A204.1 (cell line): ENCODE measurements around the gene NPIPB8.
"Not testable (repeated sequence)": the region's sequence is repeated elsewhere in the genome, so short reads cannot be mapped to it uniquely, and the experiment has no call there.

ENCODE experiments used
- FAIRE-seq: peaks from 2 replicates; lab custom pipeline; 2012; peaks lifted over from hg19 to GRCh38; lab: Jason Lieb, UNC

The NPIPB8 gene

DNA sequence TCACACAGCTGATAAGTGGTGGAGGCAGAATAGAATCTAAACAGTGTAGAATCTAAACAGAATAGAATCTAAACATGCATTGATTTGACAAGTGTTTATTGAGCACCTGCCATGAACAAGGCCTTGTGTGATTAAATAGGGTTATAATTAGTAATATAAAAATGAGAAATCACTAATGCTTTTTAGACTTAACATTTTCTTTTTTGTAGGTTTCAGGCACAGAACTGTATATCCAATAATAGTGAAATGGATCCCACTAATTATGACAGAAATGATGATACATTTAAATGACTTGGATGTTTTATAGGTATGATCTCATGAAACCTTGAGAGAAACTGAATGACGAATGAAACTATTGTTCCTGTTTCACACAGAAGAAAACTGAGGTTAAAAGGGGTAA, at the start of gene NPIPB8:
NPIPB8 (plus strand) TSS at position 301 of the 400 bp plus-strand sequence. CDS start 296 bp downstream, outside the sequence.
- FAIRE-seq: not testable (repeated sequence)

DNA sequence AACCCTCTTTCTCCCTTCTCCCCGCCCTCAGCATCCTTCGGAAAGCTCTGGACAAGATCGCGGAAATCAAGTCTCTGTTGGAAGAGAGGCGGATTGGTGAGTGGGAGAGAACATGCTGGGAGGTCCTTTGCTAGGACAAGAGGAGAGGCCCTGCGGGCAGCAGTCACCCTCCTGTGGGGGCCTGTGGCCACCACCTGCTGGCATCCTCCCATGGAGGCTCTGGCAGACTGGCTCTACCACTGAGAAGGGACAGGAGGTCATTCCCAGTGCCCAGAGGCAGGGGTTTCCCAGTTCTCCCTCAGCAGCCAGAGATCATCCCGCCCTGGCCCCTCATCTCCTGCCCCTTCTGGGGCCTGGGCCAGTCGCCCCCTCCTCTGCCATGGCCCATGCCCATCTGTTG, 48.8 kb upstream of the NPIPB8 start:
- FAIRE-seq: no peak

DNA sequence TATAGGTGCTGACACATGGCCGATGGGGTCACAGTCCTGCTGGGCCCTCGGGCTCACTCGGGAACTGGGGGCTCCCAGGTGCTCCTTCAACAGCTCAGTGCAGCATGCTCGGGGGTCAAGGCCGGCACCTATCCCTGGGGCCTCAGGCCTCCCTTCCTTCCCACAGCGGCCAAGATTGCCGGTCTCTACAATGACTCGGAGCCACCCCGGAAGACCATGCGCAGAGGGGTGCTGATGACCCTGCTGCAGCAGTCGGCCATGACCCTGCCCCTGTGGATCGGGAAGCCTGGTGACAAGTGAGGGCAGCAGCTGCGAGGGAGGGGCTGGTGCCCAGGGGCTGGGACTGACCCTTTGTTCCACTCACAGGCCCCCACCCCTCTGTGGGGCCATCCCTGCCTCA, 47.9 kb upstream of the NPIPB8 start:
- FAIRE-seq: no peak

DNA sequence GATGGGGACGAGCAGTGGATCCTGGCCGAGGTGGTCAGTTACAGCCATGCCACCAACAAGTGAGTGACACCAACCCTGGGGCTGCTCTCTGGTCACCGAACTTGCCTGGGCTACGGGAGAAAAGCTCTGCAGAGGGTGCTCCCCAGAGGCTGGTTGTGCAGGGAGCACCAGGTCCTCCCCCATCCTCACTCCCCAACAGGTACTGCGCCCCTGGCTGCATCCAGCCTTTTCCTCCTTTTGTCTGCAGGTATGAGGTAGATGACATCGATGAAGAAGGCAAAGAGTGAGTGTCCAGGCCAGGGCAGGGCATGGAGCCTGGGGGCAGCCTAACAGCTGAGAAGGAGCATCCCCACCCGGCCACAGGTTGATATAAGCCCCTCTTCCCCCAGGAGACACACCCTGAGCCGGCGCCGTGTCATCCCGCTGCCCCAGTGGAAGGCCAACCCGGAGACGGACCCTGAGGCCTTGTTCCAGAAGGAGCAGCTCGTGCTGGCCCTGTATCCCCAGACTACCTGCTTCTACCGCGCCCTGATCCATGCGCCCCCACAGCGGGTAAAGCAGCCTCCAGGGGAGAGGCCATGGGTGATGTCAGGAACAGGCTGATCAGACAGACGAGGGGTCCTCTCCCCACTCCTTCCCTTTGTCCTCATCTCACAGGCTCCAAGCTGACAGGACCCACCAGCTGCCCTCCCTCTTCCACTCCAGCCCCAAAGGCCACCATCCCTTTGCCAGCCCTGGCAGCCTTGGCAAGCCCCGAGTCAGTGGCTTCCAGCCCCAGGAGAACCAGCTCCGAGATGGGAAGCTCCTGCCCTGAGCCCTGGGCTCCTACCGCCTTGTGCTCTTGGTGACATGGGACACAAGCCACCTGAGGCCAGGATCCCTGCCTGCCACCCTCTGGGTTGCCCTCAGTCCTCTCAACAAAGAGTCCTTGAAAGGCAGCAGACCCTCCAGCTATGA, 47.2 kb upstream of the NPIPB8 start:
- FAIRE-seq: no peak

DNA sequence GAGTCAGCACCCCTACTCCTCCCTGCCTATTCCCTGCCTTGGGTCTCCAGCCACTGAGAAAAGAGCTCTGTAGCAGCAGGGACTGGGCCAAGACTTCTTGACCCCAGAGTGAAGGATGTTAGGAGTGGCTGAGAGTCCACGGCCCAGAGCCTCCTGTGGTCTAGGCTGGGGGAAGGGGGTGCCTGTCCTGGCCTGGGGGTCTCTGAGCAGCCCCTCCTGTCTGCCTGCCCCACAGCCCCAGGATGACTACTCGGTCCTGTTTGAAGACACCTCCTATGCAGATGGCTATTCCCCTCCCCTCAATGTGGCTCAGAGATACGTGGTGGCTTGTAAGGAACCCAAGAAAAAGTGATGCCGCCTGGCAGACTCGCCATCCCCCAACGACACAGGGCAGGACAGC, 46.5 kb upstream of the NPIPB8 start:
- FAIRE-seq: no peak

DNA sequence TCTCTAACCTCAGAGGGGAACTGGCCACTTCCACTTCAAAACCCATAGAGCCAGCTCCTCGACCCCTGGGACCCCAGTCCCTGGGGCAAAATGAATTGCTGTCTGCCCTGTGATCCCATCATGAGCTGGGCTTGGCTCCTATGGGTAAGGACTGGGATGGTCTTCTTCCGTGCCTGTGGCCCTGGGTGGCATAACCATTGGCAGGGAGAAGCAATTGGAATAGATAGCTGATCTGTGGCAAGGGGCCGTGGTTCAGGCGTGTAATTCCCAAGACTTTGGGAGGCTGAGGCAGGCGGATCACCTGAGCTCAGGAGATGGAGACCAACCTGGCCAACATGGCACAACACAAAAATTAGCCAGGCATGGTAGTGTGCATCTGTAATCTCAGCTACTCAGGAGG, 45.4 kb upstream of the NPIPB8 start:
- FAIRE-seq: no peak

DNA sequence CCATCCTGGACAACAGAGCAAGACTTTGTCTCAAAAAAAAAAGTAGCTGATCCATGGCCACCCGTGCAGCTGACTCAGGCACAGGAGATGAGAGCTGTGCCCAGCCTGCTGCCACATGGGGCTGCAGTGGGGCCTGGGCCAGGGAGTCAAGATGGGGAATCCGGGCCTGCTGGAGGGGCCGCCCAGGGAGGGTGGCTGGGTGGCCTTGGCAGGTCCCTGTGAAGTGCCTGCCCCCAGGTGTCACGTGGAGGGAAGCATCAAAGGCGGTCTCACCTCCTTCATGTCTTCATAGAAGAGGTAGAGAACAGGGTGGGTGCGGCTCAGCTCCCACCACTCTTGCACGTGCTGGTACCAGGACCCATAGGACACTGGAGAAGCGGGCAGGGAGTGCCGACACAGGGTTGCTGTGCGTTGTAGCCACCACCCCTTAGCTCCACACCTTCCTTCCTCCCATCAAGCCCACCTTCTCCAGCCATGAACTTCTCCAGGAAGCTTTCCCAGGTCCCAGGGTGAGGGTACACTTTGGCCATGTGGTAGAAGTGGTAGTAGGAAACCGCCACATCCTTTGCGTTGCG, 44.8 kb upstream of the NPIPB8 start:
- FAIRE-seq: no peak

DNA sequence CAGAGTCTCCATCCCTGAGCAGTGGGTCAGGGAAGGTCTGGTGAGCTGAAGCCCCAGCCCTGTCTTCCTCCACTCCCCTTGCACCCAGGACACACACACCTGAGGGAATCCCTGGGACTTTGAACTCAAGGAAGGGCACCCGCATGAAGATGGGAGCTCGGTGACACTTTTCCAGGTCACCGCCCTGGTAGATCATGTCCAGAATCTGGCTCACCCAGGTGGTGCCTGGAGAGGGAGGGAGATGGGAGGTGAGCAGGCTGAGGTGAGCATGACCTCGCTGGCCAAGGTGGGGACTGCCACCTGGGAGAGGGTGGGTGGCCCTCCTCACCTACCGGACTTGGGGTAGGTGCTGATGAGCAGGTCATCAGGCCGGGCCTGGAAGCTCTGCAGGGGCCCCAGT, 42.4 kb upstream of the NPIPB8 start:
- not testable (repeated sequence) for FAIRE-seq

DNA sequence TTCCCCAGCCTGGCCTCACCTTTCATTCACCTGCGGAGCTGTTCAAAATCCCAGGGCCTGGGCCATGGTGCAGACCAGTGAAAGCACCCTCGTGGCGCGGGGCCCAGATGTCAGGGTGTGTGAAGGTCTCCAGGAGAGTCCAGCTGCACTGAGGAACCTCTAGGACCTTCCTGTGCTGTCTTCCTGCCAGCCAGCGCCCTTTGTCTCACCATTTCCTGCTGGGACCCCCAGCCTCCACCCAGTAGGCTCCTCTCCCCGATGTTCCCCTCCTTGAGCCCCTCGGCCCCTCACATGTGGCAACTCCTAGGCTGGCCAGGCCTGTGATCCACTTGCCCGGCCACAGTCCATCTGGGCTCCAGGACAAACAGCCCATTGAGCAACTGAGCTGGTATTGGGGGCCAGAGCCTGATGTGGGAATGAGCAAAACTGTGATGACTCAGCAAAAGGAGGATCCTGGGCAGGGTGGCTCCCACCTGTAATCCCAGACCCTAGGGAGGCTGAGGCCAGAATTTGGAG, 41.7 kb upstream of the NPIPB8 start:
- no peak for FAIRE-seq

DNA sequence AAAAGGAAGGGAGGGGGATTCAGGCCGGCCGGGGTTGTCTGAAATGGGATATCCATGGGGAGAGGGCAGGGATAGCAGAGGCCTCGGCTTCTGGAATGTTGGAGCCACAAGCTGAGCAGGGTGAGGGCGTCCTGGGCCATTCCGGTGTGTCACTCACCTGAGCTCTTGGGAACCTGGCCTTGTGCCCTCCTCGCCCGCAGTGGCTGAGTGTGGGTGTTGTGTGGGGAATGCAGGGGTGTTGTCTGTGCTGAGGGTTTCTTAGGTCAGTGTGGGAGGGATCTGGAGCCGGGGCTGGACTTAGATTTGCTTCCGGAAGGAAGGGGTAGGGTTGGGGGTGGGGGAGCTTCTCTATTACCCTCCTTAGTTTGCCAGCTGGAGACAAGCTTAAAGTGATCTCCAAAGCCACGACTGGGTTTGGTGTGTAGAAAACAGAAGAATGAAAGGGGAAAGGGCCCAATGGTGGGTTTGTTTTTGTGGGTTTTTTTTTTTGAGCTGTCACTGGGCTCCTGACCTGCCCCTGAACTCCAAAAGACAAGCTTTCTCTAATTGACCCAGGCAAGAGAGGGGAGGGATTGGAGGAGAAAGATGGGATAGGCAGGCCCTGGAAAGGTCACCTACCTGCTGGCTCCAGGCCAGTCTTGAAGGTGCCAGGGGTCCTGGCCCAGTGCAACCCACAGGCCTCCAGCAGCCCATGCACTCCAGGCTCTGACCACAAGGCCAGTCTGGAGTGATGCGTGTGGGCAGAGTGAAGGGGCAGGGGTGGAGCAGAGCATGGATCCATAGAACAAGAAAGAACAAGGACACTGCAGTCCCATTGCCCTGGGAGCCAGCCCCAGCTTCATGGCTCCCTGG, 40.8 kb upstream of the NPIPB8 start, which contains the start of gene SULT1A2:
SULT1A2 (minus strand) TSS at position 211 of the 852 bp plus-strand sequence. CDS start 1,120 bp downstream, outside the sequence.
- FAIRE-seq: no peak

DNA sequence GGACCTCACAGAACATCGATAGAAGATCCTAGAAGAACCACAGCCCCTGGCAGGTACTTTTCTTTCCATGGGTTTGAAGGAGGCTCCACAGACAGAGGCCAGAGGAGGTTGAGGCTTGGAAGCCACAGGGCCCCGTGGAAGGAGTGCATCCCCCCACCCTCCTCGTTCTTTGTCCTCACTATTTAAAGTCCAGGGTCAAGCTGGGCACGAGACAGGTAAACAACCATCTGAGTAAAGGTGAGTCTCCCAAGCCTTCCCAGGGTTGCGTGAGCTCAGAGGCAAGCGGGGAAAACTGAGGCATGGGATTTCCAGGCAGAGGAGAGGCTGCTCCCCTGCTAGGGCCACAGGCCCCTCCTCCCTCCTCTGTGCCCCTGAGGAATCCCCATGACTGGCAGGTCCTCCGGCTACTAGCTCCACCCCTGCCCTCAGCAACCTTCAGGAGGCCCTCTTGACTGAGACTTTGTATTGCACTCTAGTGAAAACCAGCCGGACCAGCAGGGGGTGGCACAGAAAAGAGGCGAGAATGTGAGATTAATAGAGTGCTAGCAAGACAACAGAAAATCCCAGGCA, 40.1 kb upstream of the NPIPB8 start:
- no peak for FAIRE-seq

DNA sequence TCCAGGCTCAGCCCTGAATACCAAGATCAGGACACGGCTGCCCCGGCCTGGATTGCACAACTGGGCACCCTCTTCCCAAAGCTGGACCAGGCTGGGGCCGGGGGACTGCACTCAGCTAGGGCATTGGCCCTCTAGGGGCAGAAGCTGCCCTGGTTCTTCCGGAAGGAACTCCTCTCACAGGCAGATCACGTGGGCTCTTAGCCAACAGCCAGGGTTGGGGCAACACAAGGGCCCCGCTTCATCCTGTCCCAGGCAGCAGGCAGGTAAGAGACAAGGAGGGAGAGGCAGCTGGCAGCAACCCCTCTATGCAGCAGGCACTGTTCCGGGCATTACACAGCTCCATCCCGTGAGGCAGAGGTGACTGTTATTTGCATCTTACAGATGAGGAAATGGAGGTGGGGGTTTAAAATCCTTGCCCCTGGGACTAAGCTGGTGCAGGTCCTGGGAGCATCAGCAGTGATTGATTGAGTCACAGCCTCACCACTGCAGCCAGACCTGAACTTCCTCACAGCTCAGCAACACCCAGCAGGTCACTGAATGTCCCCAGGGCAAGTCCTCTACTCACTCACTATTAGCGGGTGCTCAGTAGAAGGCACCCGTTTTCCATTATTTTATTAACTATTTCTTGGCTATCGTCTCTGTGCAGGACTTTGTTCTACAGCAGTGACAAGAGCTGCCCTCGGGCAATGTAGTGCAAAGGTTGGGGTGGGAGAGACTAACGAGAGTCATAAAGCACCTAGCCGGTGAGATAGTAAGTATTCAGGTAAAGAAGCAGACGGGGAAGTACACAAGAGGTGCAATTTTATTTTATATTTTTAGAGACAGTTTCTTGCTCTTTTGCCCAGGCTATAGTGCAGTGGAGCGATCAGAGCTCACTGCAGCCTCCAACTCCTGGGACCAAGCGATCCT, 38.2 kb upstream of the NPIPB8 start:
- not testable (repeated sequence) for FAIRE-seq

DNA sequence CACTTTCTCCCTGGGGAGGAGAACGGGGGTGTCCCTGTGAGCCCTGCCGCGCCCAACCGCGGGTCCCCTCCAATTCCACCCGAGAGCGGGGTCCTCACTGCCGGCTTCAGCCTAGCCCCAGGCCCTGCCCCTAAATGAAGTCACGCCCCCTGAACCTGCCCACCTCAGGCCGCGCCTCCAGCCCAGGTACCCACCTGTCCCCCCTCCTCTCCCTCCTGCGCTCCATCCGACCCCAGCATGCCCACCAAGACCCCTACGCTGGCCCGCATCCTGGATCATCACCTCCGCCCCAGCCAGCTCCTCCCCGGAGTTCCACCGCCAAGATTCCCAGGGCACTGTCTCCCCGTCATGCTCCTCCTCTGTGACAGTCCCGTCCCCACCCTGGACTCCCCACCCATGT, 36.9 kb upstream of the NPIPB8 start:
- FAIRE-seq: not testable (repeated sequence)

DNA sequence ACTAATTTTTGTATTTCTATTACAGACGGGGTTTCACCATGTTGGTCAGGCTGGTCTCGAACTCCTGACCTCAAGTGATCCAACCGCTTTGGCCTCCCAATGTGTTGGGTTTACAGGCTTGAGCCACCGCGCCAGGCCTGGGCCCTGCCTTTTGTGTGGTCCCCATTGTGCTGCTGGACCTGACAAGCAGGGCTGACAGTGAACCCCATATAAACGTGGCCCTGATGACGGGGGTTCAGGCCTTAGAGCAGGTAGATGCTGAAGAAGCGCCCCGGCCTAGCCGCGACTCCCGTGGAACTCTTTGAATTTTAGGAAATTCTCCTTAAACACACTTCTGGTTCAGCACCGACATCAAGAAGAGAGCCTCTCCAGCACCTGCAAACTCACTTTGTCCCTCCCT, 36.3 kb upstream of the NPIPB8 start:
- FAIRE-seq: not testable (repeated sequence)

DNA sequence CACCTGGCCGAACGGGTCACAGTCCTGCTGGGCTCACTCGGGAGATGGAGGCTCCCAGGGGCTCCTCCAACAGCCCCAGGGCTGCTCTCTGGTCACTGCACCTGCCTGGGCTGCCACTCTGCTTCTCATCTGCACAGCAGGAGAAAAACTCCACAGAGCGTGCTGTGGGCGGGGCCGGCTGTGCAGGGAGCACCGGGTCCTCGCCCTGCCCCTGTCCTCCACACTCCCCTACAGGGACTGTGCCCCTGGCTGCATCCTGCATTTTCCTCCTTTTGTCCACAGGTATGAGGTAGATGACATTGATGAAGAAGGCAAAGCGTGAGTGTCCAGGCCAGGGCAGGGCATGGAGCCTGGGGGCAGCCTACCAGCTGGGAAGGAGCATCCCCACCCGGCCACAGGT, 35.8 kb upstream of the NPIPB8 start:
- not testable (repeated sequence) for FAIRE-seq

DNA sequence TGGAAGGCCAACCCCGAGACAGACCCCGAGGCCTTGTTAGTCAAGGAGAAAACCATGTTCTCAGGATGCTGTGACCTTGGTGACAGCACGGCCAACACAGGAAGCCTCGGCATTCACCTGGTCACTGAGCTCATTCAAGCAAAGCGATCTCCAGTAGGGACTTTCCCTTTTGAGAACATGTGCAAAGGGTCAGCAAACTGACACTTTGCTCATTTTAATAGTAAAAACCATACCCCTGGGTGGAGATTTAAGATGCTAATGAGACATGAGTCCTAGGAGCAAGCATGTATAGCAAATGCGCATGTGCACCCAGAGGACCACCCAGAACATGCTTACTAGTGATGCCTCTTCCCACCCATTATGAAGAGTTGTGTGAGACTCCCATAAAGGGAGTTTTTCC, 35.3 kb upstream of the NPIPB8 start:
- no peak for FAIRE-seq

DNA sequence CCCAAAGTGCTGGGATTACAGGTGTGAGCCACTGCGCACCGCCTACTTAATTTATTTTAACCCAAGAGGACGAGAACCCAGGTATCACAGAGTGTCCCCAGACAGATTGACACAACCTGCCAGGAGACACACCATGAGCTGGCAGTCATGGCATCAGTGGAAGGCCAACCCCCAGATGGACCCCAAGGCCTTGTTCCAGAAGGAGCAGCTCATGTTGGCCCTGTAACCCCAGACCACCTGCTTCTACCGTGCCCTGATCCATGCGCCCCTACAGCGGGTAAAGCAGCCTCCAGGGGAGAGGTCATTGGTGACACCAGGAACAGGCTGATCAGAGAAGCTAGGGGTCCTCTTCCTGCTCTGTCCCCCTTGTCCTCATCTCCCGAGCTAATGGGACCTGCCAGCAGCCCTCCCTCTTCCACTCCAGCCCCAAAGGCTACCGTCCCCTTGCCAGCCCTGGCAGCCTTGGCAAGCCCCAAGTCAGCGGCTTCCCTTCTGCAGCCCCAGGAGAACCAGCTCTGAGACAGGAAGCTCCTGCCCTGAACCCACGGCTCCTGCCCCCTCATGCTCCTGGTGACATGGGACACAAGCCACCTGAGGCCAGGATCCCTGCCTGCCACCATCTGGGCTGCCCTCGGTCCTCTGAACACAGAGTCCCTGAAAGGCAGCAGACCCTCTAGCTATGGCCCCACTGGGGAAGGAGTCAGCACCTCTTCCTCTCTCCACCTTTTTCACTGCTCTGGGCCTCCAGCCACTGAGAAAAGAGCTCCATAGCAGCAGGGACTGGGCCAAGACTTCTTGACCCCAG, 34.3 kb upstream of the NPIPB8 start:
- no peak for FAIRE-seq

DNA sequence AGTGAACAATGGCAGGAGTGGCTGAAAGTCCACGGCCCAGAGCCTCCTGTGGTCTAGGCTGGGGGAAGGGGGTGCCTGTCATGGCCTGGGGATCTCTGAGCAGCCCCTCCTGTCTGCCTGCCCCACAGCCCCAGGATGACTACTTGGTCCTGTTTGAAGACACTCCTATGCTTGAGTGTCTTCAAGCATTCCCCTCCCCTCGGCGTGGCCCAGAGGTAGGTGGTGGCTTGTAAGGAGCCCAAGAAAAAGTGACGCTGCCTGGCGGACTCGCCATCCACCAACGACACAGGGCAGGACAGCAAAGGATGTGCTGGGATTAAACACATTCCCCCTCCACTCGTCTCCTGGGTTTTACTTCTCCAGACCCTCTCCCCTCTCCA, 33.7 kb upstream of the NPIPB8 start:
- FAIRE-seq: no peak

DNA sequence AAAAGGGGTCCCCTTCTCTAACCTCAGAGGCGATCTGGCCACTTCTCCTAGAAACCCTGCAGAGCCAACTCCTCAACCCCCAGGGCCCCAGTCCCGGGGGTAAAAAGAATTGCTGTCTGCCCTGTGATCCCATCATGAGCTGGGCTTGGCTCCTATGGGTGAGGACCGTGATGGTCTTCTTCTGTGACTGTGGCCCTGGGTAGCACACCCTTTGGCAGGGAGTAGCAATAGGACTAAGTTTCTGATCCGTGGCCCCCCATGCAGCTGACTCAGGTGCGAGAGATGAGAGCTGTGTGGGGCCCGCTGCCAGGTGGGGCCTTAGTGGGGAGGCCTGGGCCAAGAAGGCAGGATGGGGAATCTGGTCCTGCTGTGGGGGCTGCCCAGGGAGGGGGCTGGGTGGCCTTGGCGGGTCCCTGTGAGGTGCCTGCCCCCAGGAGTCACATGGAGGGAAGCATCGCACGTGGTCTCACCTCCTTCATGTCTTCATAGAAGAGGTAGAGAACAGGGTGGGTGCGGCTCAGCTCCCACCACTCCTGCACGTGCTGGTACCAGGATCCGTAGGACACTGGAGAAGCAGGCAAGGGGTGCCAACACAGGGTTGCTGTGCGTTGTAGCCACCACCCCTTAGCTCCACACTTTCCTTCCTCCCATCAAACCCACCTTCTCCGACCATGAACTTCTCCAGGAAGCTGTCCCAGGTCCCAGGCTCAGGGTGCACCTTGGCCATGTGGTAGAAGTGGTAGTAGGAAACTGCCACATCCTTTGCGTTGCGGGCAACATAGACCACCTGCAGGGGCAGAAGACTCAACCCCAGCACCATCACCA, 31.4 kb upstream of the NPIPB8 start:
- no peak for FAIRE-seq
